IPS-18c (cell line): Measurements from ENCODE around the gene ITPR1.

Source experiments
- H3K4me3 ChIP-seq: 2 replicates; pipeline ENCODE4 v1.7.0; 2013; ENCODE audit warnings: low read depth, mild to moderate bottlenecking, low read length, moderate library complexity; ENCODE audit not compliant: insufficient read depth
- H3K9me3 ChIP-seq: one replicate; pipeline ENCODE4 v1.6.1; 2013; ENCODE audit warnings: mild to moderate bottlenecking, low read length, moderate library complexity; ENCODE audit not compliant: control insufficient read depth, insufficient read depth

ITPR1 gene

GRCh38 chr3:4474683-4475490 lies 18.3 kb upstream of the ITPR1 start:
- H3K9me3 ChIP-seq, result no peaks in the 10 kb centered on the region

DNA sequence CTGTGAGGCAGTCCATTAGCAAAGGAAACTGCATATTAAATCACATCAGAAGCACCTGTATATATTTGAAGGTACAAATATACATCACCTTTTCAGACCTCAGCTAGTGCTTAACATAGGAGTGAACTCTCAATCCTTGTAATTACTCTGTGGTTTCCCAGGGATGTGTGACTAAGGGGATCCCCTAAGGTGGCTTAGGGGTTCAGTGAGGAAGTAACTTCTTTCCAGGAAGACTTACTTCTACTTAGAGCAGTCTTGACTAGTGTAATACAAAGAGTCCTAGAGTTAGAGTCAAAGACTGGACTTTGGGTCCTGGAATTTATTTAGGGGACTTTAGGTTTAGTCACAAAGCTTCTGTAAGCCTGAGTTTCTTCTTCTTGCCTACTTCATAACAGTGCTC lies 17.3 kb upstream of the ITPR1 start:
- H3K4me3 ChIP-seq, result no peak overlapping the region
- H3K9me3 ChIP-seq, result no peaks in the 10 kb centered on the region

More at GRCh38 chr3:4474683-4475490, 18.3 kb upstream of the ITPR1 start:
- H3K4me3 ChIP-seq, result no peak overlapping the region

- no peaks in the 10 kb centered on the region for H3K9me3 ChIP-seq
- no peak overlapping the region for H3K4me3 ChIP-seq
Measured at GRCh38 chr3:4476496-4476895, 16.7 kb upstream of the ITPR1 start.

GRCh38 chr3:4478261-4478660 lies 14.9 kb upstream of the ITPR1 start:
- Histone ChIP-seq H3K4me3 (no peak overlapping the region), H3K9me3 (no peaks in the 10 kb centered on the region)

DNA sequence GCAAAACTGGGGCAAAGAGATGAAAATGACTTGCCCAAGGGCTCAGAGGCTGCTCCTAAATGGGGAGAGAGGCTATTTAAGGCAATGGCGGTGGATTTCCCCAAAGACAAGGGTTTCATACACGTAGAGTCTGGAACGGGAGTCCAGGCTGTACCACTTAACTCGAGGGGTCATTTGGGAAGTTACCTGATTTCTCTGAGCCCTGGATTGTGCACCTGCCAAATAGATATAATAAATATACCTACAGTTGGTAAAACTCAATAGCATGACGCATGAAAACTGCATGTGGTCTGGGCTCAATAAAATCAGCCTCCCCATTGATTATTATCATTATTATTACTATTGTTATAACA lies 1.3 kb upstream of the ITPR1 start:
- H3K9me3 ChIP-seq, result no peaks in the 10 kb centered on the region
- peak overlapping the region; percentile 87 for H3K4me3 ChIP-seq

- H3K9me3 ChIP-seq, result no peaks in the 10 kb centered on the region
- peak overlapping the region; percentile 87 for H3K4me3 ChIP-seq
Measured at GRCh38 chr3:4492208-4493013, 737 bp upstream of the ITPR1 start.

DNA sequence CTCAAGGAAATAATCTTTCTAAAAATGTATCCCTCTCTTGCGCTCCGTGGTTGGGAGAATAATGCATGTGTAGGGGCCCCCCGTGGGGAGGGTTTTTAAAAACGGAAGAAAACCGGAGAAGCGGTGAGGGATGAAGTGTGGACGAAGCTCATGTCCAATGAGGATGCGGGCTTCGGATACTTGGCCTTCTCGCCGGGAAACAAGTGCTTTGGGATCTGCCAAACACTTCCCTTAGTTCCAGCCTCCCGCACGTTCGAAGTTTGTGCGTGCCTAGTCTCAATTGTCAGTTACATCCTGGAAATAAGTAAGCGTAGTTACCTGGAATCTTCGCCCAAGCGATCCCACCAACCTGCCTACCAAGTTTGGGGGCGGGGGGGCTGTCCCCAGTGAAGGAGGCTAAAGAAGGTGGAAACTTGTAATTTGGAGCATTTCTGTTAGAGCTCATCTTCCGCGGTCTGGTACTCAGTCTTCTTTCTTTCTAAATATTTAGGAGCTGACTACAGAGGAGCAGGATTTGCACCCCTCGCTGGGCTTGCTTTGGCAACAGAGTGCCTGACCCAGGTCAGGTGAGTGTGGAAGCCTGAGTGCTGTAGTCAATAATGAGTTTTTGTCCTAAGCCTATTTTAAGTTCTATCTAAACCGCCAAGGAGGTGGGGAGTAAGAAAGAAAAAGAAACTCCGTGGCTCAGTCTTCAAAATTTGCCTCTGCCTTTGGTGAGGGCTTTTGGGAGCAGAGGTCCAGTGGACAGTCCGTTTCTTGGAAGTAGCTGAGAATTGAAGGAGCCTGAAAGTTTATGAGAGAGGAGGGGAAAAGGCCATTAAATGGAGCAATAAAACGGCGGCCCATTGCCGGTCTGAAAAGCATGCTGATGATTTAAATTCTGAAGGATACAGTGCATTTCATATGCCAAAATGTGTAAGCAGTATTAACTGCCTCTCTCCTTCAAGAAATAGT lies 1.1 kb downstream of the ITPR1 start:
- Histone ChIP-seq H3K4me3 (peak overlapping the region; percentile 87), H3K9me3 (no peaks in the 10 kb centered on the region)

DNA sequence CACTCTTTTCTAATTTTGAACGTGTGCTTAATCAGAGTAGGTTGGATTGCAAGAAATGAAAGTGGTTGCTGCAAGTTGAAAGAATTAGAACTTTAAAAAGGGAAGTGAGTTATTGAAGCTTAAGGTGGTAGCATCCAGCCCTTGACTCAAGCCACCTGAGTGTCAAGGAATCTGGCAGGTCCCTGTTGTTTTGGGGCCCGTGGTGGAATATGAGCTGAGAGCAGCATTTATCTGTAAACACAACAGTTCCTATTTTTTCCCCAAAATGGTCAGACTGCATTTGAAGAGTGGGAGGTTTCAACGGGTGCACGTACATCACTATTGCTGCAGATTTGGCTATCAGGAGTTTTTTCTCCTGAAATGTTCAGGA lies 1.7 kb downstream of the ITPR1 start:
- H3K4me3 ChIP-seq, result no peak overlapping the region
- no peaks in the 10 kb centered on the region for H3K9me3 ChIP-seq

DNA sequence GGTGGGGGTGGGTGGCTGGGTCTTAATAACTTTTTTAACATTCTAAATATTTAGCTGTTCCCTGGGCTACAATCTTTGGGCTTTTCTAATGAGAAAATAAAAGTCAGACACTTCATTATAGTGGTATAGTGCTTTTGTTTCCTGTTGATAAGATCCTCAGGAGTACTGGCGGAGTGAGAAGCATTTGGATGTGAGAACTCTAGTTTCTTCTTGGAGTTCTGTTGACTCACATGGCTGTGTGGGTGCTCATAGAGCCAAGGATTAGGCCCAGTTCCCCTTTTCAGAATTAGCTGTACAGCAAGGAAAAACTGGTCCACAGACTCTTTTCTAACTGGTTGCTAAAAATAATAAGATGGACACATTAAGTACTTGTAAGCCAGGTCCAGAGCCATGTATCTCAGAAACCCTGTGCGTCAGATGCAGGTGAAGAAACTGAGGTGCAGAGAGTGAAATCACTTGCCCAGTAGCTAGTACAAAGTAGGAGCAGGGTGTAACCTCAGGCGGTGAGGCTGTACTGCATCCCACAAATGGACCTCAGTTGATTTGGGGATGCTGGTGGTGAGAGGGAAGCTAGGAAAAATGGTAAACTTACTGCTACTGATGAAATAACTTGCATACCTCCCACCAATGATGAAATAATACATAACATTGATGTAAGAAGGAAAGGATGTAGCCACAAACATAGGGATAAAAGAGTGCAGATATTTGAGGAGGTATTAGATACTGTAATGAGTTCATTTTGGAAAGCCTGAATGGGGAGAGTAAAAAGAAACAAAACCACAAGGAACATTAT lies 2.3 kb downstream of the ITPR1 start:
- H3K9me3 ChIP-seq, result no peaks in the 10 kb centered on the region
- no peak overlapping the region for H3K4me3 ChIP-seq

DNA sequence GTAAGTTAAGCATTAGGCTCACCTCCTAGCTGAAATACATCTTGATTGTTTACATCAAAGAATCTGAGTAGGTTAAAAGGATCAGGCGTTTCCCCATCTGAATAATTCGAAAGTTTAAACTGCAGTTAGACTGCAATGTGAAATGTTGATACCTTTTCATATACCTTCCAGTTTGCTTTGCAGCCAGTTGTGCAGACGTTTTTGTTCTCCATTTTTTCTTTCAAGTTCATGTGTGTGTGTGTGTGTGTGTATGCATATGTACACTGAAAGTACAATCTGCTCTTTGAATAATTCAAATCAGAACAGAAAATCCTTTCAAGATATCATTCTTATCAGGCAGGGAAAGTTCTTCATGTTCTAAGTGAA lies 2.9 kb downstream of the ITPR1 start:
- no peaks in the 10 kb centered on the region for H3K9me3 ChIP-seq
- no peak overlapping the region for H3K4me3 ChIP-seq

DNA sequence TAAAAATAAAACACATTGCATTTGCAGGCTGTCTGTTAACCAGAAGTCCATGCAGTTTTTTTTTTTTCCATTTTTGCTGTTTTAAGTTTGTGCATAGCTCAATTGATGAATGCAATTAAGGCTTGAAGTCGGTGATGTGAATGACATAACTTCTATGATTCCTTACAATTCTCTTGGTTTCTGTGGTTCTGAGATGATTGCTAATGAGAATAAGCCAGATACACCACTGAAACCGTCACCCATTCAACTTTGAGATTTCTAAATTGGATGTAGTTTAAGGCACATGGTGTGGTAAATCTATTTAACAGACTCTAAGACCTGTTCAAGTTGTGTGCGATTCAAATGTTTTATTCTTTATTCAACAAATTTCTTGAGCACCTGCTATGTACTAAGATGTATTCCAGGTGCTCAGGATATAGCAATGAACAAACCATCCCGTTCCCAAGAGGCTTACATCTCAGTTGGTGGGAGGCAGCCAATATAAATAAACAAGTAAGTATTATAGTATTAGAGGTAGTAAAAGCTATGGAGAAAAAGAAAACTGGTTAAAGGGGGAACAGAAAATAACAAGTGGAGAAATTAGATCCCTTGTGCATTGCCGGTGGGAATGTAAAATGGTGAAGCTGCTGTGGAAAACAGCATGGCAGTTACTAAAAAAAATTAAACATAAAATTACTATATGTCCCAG lies 4.0 kb downstream of the ITPR1 start:
- Histone ChIP-seq H3K9me3 (no peaks in the 10 kb centered on the region), H3K4me3 (no peak overlapping the region)

DNA sequence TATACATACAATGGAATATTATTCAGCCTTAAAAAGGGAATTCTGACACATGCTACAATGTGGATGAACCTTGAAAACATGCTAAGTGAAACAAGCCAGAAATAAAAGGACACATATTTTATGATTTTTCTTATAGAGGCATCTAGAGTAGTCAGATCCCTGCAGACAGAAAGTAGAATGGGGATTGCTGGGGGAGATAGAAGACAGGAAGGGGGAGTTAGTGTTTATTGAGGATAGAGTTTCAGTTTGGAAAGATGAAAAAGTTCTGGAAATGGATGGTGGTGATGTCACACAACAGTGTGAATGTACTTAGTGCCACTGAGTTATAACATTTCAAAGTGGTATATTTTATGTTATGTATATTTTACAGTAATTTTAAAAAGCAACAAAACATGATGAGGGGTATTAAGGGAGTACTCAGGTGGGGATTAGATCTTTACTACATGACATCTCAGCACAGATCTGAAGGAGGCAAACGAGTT lies 4.7 kb downstream of the ITPR1 start:
- H3K9me3 ChIP-seq, result no peaks in the 10 kb centered on the region
- no peak overlapping the region for H3K4me3 ChIP-seq

DNA sequence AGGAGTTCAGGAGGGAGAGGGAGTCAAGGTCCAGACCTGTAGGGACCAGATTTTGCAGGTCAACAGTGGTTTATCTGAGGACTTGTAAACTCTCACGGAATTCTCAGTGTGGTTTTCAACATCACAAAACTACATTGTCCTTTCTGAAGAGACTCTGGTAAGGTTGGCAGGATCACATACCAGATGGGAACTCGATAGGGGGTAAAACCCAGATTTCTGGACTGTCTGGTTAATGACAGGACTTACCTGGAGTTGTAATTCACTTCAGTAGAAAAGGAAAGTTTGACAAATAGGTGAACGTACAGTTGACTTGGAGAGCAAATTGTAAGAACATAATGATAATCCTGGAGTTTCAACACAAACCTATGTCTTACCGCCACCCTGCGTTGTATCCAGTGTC lies 5.3 kb downstream of the ITPR1 start:
- Histone ChIP-seq H3K9me3 (no peaks in the 10 kb centered on the region), H3K4me3 (no peak overlapping the region)

DNA sequence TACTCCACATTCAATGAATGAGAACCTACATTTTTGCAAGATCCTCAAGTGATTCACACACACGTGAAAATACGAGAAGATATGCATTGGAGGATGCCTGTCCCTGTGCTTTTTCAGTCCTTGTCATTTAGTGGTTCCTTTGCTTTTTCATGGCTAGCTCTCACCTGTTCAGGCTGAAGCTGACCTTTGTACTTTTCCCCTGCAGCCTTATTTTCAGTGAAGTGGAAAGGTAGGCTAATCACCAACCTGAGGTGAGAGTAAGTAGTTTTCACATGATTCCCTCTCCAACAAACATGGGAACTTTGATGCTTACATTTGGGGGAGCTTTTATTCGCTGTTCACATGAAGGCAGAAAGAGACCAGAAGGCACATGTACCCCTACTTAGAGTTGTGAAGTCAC lies 8.3 kb downstream of the ITPR1 start:
- Histone ChIP-seq H3K4me3 (no peak overlapping the region), H3K9me3 (no peaks in the 10 kb centered on the region)

DNA sequence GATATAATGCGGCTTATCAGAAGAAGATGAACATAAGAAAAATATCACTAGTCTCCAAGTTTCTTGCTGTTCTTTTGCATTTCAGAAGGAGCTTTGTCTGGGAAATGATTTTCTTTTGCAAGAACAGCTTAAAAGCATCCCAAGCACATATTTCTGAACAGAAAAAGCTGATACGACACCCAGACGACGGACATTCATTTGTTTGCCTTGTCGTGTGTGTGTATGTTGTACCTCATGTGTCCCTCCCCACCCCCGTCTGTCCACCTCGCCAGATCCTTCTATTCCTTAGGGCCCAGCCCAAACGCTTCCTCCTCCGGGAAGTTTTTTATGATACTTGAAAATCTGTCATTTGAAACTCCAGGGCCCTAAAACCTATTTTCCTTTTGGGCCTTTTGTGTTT lies 8.8 kb downstream of the ITPR1 start:
- no peak overlapping the region for H3K4me3 ChIP-seq
- no peaks in the 10 kb centered on the region for H3K9me3 ChIP-seq

GRCh38 chr3:4503050-4503449 lies 9.9 kb downstream of the ITPR1 start:
- Histone ChIP-seq H3K4me3 (no peak overlapping the region), H3K9me3 (no peaks in the 10 kb centered on the region)
